ENCODE data around the gene RBM10. TPM values are rescaled to one million over a fixed set of nuclear protein-coding genes. Genes with fewer than 3 reads are reported as not detected.

RBM10 gene
- total RNA-seq, 1 experiment from 2014 or later, result 41.0 TPM

GRCh38 chrX:47185241-47185640 lies 40.2 kb downstream of the RBM10 start:
- H3K27me3 Mint-ChIP-seq (ENCODE audit: insufficient read depth, unreplicated experiment), result no peaks in the 10 kb centered on the region
- BruUV-seq (replicated peaks), result no TSS peak
- H3K36me3 Mint-ChIP-seq (ENCODE audit: insufficient read depth, unreplicated experiment), result peaks cover 44% of the 10 kb centered on the region

GRCh38 chrX:47186096-47186740 lies 41.2 kb downstream of the RBM10 start:
- intact Hi-C loops (cut with micrococcal nuclease; ENCODE audit: unreplicated experiment), result no loop called here

More at GRCh38 chrX:47185241-47185640, 40.2 kb downstream of the RBM10 start:
- H3K9me3 Mint-ChIP-seq (ENCODE audit: unreplicated experiment), result no peaks in the 10 kb centered on the region
- POLR2A ChIA-PET, result no interaction called here
- DNase-seq, result no peak
- H3K4me1 Mint-ChIP-seq (ENCODE audit: low read depth, unreplicated experiment), result no peaks in the 10 kb centered on the region
- no peak overlapping the region for H3K4me3 Mint-ChIP-seq (ENCODE audit: unreplicated experiment)
- Histone ChIP-seq H3K27me3 (replicated peaks; ENCODE audit: control insufficient read depth, insufficient read depth, low read length) (no peaks in the 10 kb centered on the region), H3K4me1 (0 out of 2 replicates have a peak, but pooled peaks cover under 1% of the 10 kb centered on the region), H3K9me3 (no peaks in the 10 kb centered on the region), H3K36me3 (ENCODE audit: control insufficient read depth, insufficient read depth, low read length) (no peaks in the 10 kb centered on the region; the same call in none of the 2 replicates), H3K4me3 (ENCODE audit: low read depth, low read length) (no peak overlapping the region)
- no peak overlapping the region for H3K27ac Mint-ChIP-seq (ENCODE audit: unreplicated experiment)
- CTCF ChIA-PET, result interaction anchor here (0.5 kb wide), 1 partner anchor 242 kb away, joined by 4 read pairs; no protein-coding TSS in a partner anchor
- no peak for TF ChIP-seq CTCF (IDR thresholded peaks at IDR 0.05; ENCODE audit: insufficient read depth in 1 of 2, low read depth in 1 of 2, low read length in 1 of 2, severe bottlenecking in 1 of 2, unreplicated experiment in 1 of 2)
- intact Hi-C loops (cut with micrococcal nuclease; ENCODE audit: unreplicated experiment), result no loop called here

GRCh38 chrX:47187106-47187677 lies 42.2 kb downstream of the RBM10 start:
- no peak for DNase-seq
- TF ChIP-seq CTCF (IDR thresholded peaks at IDR 0.05; ENCODE audit: insufficient read depth in 1 of 2, low read depth in 1 of 2, low read length in 1 of 2, severe bottlenecking in 1 of 2, unreplicated experiment in 1 of 2), result no peak
- ChIA-PET CTCF (no interaction called here), POLR2A (no interaction called here)
- intact Hi-C loops (cut with micrococcal nuclease; ENCODE audit: unreplicated experiment), result no loop called here
- H3K27ac Mint-ChIP-seq (ENCODE audit: unreplicated experiment), result no peak overlapping the region
- Histone ChIP-seq H3K27me3 (replicated peaks; ENCODE audit: control insufficient read depth, insufficient read depth, low read length) (no peaks in the 10 kb centered on the region), H3K9me3 (no peaks in the 10 kb centered on the region), H3K4me3 (ENCODE audit: low read depth, low read length) (no peak overlapping the region), H3K36me3 (ENCODE audit: control insufficient read depth, insufficient read depth, low read length) (no peaks in the 10 kb centered on the region; the same call in none of the 2 replicates), H3K4me1 (0 out of 2 replicates have a peak, but pooled peaks cover 3% of the 10 kb centered on the region)
- peaks cover 45% of the 10 kb centered on the region for H3K36me3 Mint-ChIP-seq (ENCODE audit: insufficient read depth, unreplicated experiment)
- H3K27me3 Mint-ChIP-seq (ENCODE audit: insufficient read depth, unreplicated experiment), result no peaks in the 10 kb centered on the region
- H3K4me3 Mint-ChIP-seq (ENCODE audit: unreplicated experiment), result no peak overlapping the region
- BruUV-seq (replicated peaks), result no TSS peak
- no peaks in the 10 kb centered on the region for H3K9me3 Mint-ChIP-seq (ENCODE audit: unreplicated experiment)
- no peaks in the 10 kb centered on the region for H3K4me1 Mint-ChIP-seq (ENCODE audit: low read depth, unreplicated experiment)

More at GRCh38 chrX:47186096-47186740, 41.2 kb downstream of the RBM10 start:
- no peaks in the 10 kb centered on the region; the same call in none of the 2 replicates for H3K36me3 ChIP-seq (ENCODE audit: control insufficient read depth, insufficient read depth, low read length)
- no peaks in the 10 kb centered on the region for H3K9me3 ChIP-seq
- Mint-ChIP-seq H3K27ac (ENCODE audit: unreplicated experiment) (no peak overlapping the region), H3K4me1 (ENCODE audit: low read depth, unreplicated experiment) (no peaks in the 10 kb centered on the region), H3K4me3 (ENCODE audit: unreplicated experiment) (no peak overlapping the region), H3K9me3 (ENCODE audit: unreplicated experiment) (no peaks in the 10 kb centered on the region), H3K36me3 (ENCODE audit: insufficient read depth, unreplicated experiment) (peaks cover 52% of the 10 kb centered on the region), H3K27me3 (ENCODE audit: insufficient read depth, unreplicated experiment) (no peaks in the 10 kb centered on the region)
- no peaks in the 10 kb centered on the region for H3K27me3 ChIP-seq (replicated peaks; ENCODE audit: control insufficient read depth, insufficient read depth, low read length)
- no peak overlapping the region for H3K4me3 ChIP-seq (ENCODE audit: low read depth, low read length)
- DNase-seq, result no peak
- POLR2A ChIA-PET, result no interaction called here
- no peak for TF ChIP-seq CTCF (IDR thresholded peaks at IDR 0.05; ENCODE audit: insufficient read depth in 1 of 2, low read depth in 1 of 2, low read length in 1 of 2, severe bottlenecking in 1 of 2, unreplicated experiment in 1 of 2)
- H3K4me1 ChIP-seq, result 0 out of 2 replicates have a peak, but pooled peaks cover 3% of the 10 kb centered on the region
- CTCF ChIA-PET, result no interaction called here
- TSS peak; percentile 48 for BruUV-seq (replicated peaks)
